ENCODE data around the gene RNU4-1.
"Not testable (repeated sequence)": the region's sequence is repeated elsewhere in the genome, so short reads cannot be mapped to it uniquely, and the experiment has no call there.

Gene RNU4-1

DNA sequence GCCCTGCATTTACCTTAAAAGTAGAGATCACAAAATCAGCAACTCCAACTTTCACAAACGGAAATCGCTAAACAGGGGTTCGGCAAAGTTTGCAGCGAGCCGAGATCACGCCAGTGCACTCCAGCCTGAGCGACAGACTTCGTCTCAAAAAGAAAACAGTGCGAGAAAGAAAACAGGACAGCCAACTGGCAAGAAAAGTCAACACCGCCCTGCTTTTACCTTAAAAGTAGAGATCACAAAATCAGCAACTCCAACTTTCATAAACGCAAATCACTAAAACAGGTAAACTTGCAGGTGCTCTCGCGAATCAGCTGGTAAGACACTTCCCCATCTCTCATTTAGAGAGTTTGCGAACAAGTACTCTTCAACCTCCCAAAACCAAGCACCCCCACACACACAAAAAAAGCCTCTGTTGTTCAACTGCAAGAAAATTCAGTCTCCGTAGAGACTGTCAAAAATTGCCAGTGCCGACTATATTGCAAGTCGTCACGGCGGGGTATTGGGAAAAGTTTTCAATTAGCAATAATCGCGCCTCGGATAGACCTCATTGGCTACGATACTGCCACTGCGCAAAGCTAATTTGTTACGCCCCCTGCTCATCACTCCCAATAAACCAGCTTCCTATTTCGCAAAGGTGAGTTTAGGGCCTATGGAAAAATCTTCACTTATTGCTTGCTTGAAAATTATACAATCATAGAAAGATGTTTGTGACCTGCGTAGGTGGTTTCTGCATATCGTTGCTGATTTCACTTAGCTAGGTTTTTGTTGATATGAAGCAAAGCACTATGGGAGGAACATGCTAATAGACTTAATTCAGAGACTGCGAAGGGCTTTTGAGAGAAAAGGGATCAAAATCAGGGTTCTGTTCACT, at the start of gene RNU4-1:
Gene RNU4-1 (minus strand): TSS at position 577 of the 871 bp plus-strand sequence.
- peak; percentile 56 to 94 (median 79) for DNase-seq
- intact Hi-C loops (cut with DNase I), result no loop called here

DNA sequence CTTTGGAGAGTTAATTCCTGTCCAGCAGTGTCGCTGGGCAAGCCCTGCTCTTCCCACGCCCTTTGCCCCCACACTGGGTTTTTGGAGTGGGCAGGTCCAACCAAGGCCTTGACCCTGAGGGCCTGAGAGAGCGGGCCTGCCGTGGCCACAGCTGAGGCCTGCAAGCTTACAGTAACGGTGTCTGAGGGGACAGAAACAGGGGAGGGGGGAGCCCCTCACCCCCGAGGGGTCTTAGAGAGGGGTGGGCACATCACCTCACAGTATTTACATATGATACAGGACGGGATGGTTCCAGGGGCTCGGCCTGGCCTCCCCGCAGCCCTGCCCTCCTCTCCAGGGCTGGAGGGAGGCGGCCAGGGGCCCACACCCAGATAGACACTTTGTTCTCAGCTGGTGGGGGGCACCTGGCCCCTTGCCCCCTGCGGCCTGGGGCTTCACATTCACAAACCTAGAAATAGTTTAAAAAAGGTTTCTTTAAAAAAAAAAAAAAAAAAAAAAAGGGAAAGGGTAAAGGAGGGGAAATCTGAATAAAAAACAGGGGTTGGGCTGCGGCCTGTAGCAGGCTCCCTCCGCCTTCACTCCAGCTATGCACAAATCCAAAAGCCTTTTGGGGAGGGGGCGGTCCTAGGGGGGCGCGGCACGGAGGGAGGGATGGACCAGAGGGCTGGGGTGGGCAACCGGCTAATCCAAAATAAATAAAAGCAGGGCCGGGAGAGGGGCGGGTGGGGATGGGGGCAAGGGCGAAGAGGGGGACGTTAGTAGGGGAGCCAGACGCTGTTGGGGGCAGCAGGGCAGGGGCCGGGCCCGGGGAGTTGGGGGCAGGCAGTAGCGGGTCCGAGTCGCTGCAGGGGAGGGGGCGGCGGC, 49.4 kb upstream of the RNU4-1 start:
- intact Hi-C loops (cut with DNase I), result no loop called here
- no peak for DNase-seq

DNA sequence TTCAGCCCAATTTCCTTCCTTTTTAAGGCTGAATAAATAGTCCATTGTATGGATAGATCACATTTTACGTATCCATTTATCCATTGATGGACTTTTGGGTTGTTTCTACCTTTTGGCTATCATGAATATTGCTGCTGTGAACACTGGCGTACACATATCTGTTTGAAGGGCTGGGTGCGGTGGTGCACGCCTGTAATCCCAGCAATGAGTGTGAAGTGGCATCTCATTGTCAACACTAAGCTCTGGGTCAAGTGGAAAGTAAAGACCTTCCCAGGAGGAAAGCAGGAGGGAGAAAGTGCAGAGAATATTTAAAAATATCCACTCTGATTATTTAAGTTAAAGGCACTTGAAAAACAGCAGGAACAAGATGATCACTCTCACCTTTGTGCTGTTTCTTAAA, 46.2 kb upstream of the RNU4-1 start:
- intact Hi-C loops (cut with DNase I), result no loop called here
- DNase-seq, result no peak

DNA sequence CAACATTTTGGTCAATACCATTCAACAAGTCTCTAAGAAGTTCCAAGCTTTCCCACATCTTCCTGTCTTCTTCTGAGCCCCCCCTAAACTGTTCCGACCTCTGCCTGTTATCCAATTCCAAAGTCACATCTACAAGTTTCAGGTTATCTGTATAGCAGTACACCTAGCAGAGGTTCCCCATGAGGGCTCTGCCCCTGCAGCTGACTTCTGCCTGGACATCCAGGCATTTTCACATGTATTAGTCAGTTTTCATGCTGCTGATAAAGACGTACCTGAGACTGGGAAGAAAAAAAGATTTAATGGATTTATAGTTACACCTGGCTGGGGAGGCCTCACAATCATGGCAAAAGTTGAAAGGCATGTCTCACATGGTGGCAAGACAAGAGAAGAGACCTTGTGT, 44.7 kb upstream of the RNU4-1 start:
- intact Hi-C loops (cut with DNase I), result no loop called here
- no peak for DNase-seq

DNA sequence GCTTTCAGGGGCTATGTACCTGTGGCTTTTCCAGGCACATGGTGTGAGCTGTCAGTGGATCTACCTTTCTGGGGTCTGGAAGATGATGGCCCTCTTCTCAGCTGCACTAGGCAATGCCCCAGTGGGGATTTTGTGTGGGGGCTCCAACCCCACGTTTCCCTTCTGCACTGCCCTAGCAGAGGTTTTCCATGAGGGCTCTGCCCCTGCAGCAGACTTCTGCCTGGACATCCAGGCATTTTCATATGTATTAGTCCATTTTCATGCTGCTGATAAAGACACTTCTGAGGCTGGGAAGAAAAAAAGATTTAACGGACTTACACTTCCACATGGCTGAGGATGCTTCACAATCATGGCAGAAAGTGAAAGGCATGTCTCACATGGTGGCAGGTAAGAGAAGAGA, 43.4 kb upstream of the RNU4-1 start:
- DNase-seq; intact Hi-C loops (cut with DNase I): not testable (repeated sequence)

DNA sequence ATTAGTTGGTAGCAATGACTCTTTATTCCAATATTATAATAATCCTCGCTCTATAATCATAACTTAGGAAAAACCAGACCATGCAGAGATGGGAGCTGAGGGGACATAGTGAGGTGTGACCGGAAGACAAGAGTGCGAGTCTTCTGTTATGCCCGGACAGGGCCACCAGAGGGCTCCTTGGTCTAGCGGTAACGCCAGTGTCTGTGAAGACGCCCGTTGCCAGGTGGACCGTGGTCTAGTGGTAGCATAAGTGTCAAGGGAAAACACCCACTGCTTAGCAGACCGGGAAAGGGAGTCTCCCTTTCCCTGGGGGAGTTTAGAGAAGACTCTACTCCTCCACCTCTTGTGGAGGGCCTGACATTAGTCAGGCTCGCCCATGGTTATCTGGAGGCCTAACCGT, 42.4 kb upstream of the RNU4-1 start:
- peak in 37 of 42 donors; percentile 7 to 80 (median 42) for DNase-seq
- intact Hi-C loops (cut with DNase I), result not testable (repeated sequence)

DNA sequence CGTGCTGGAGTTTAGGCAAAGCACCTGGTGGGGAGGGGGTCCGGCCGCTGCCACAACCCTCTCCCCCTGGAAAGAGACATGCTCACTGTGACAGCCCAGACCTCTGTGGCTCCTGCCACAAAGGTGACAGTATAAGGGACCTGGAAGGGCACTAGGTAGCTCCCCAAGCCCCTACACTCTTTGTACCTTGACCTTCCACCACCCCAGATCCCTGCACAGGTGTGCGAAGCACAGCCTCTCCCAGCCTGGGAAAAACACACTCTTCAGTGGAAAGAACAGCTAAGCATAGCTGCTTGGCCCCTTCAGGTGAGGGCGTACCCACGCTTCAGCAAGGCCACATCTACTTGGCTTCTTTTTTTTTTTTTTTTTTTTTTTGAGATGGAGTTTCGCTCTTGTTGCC, 39.5 kb upstream of the RNU4-1 start:
- intact Hi-C loops (cut with DNase I), result no loop called here
- no peak for DNase-seq

DNA sequence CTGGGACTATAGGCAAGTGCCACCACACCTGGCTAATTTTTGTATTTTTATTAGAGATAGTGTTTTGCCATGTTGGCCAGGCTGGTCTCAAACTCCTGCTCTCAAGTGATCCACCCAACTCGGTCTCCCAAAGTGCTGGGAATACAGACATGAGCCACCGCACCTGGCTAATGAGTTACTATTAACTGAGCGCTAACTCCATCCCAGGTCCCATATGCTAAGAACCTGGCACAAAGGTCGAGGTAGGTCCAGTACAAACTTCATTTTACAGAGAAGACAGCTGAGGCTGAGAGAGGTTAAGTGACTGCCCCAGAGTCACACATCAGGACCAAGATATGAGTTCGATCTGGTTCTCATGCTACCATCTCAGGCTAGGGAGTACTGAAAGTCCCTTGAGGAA, 39.0 kb upstream of the RNU4-1 start:
- DNase-seq, result no peak
- intact Hi-C loops (cut with DNase I), result no loop called here

DNA sequence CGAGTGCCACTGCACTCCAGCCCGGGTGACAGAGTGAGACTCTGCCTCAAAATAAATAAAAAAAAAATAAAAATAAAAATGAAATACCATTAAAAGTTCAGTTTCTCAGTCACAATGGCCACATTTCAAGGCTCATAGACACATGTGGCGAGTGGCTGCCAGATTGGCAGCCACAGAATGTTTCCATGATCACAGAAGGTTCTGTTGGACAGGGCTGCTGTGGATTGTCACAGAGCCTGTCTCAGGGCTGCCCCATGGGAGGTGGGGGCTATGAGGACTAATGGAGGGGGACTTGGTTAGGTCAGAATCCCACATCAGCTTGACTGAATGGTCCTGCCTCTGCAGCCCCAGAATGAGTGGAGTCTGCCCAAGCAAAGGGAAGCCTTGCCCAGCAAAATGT, 38.4 kb upstream of the RNU4-1 start:
- no peak for DNase-seq
- intact Hi-C loops (cut with DNase I), result no loop called here

DNA sequence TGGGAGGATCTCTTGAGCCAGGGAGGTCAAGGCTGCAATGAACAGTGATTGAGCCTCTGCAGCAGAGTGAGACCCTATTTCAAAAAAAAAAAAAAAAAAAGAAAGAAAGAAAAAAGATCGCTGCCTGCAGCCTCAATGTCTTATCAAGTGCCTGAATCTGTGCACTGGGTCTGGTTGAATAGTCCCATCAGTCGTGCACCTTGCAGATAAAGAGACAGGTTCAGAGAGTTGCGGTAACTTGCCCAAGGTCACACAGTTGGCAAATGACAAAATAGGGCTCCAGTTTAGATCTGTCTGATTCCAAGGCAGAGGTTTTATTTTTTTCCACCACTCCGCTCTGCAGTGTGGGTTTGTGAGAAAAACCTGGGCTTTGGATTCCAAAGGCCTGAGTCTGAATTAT, 35.2 kb upstream of the RNU4-1 start:
- DNase-seq, result no peak
- intact Hi-C loops (cut with DNase I), result no loop called here

DNA sequence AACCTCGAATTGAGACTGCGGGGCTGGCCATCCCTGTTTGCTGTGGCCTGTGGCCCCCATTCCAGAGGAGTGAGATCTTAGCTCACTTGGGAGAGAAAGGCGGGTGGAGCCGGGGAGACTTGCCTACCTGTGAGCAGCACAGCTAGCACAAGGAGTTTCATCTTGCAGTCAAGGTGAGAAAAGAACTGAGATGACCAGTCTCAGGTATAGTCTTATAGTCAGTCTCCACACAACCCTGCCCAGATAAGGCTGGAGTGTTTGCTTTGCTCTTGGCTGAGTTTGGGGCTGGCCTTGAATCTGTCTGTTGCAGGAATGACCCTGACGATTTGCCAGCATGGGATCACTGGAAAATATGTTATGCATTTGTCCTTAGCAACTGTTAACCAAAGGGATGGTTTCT, 34.6 kb upstream of the RNU4-1 start, which contains the start of gene PLA2G1B:
Gene PLA2G1B (minus strand): TSS at position 187 of the 400 bp plus-strand sequence. CDS start 26 bp downstream, at position 161.
- DNase-seq, result no peak
- intact Hi-C loops (cut with DNase I), result no loop called here

DNA sequence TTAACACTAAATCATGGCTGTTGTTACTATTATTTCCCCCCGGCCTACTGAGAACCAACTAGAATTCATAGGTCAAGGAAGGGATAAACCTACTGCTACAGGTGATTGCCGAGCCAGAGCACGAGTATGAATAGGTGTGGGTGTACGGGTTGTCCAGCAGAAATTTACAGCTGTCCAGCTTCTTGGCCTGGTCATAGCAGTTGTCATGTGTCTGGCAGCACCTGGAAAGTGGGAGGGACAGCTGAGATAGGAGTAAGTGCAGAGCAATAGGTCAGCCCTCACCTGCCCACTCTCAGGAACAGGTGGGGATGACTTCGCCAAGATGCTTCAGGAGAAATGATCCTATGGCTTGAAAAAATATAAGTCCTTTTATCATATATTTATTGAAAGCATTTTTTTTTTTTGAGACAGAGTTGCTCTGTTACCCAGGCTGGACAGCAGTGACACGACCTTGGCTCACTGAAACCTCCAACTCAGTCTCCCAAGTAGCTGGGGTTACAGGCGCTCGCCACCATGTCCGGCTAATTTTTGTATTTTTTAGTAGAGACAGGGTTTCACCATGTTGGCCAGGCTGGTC, 31.9 kb upstream of the RNU4-1 start:
- DNase-seq, result no peak
- intact Hi-C loops (cut with DNase I), result no loop called here

DNA sequence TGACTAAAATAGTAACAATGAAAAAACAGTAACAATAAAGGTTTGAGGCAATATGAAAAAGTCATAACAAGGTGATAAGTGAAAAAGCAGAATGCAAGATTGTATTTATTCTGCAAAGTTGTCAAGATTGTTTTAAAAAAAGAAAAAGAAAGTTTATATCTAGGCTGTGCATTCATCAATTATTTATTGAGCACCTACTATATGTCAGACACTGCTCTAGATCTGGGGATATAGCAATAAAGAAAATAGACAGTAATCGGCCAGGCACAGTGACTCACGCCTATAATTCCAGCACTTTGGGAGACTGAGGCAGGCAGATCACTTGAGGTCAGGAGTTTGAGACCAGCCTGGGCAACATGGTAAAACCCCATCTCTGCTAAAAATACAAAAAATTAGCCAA, 30.7 kb upstream of the RNU4-1 start:
- intact Hi-C loops (cut with DNase I), result no loop called here
- DNase-seq, result no peak

DNA sequence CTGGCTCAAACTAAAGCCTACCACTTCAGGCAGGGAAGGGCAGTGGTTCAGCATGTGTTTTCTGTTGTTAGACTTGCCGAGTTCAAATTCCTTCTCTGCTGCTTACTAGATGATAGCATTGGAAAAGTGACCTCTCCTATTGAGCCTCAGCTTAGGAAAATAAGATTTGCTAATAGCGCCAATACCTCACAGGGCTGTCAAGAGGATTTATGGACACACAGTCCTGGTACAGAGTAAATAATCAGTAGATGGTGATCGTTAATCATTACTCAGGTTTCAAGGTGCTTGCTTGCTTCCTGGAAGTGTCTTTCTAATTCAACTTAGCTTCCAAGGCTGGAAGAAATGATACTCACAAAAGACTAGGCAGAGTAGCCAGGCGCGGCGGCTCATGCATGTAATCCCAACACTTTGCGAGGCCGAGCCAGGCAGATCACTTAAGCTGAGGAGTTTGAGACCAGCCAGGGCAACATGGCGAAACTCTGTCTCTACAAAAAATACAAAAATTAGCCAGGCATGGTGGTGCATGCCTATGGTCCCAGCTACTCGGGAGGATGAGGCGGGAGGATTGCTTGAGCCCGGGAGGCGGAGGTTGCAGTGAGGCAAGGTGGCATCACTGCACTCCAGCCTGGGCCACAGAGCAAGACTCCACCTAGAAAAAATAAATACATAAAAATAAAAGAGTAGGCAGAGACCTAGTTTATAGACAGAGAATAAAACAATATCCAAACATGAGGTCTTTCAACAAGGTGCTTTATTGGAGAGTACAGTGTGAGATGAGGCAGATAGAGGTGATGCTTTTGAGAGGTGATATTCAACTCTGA, 28.6 kb upstream of the RNU4-1 start:
- DNase-seq, result no peak
- intact Hi-C loops (cut with DNase I), result no loop called here

DNA sequence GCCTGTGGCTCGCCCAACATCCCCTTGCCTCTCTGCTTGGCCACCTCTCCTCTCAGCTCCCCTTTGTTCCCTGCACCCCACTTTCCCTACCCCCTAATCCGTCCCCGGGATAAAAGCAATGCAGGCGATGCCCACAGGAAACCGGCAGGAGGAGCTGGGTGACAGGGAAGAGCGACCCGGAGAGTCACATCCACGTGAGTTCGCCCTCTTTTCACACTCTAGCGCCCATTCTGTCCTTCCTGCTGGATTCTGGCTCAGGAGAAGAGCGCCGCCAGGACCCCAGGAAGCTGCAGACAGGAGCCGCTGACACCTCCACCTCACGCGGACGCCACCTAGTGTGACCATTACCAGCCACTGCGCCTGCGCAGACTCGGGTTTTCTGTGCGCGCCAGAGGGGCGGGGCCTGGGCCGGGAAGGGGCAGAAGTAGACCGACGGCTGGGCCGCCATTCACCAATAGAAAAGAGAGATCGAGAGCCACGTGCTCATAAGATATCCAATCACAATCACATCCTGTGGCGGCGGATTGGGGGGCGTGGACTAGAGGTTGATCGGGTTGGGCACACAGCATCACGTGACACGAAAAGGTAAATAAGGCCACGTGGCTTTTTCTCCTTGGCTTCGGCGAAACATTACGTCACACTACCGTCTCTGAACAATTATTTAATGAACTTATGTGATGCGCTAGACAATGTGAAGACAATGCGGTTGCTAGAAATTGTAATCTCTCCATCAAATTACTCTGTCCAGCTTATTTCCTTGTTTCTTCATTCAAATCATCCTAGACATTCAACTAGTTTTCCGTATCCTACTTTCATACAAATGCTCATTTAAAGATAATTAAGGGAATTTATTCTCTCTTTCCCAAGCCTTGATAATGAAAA, 24.4 kb upstream of the RNU4-1 start:
- DNase-seq, result peak; percentile 97 to 100 (median 99)
- intact Hi-C loops (cut with DNase I), result loop anchor here (2.0 kb wide), 1 partner anchor 15 kb away; the partner anchor contains the start of gene SIRT4

DNA sequence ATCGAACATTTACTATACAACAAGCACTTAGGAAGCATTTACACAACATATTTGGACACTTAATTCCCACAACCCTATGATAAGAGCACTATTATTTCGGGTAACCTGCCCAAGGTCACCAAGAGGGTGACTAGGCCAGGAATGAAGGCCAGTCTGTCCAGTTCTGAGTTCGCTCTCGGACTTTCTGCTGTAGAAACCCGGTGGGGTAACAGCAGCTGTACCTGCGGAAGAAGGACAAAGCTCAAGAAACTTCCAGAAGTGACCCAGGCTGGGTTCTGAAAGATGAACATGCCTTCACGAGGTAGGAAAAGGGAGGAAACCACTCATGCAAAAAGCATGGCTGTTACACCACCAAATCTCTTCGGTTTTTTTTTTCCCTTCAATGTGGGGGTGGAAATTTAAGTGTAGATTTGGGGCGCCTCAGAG, 23.8 kb upstream of the RNU4-1 start:
- peak in 1 of 42 donors; percentile 5 for DNase-seq
- intact Hi-C loops (cut with DNase I), result loop anchor here (2.0 kb wide), 1 partner anchor 14 kb away; the partner anchor contains the start of gene SIRT4

DNA sequence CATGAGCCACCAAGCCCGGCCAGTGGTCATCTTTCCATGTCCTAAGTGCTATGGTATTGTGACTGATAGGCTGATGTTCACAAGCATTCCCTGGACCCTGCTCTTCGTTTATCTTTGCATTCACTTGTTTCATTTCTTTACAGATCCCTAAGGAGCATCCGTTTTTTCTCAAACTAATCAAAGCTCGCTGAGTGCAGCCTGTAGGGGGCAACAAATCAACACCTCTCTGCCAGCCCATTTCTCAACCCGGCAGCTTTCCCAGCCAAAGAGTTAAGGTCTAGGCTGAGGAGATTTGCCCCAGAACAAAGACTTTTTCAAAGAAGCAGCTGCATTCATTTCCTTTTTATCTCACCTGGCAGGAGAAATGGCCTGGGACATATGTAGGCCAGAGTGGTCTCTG, 21.2 kb upstream of the RNU4-1 start:
- intact Hi-C loops (cut with DNase I), result no loop called here
- DNase-seq, result no peak

All from head of caudate nucleus (tissue), 42 donors.